Upper lobe of left lung (tissue), 6 donors: ENCODE data around the gene SCN1B. TPM values are rescaled to one million over a fixed set of nuclear protein-coding genes. Genes with fewer than 3 reads are reported as not detected.

ENCODE experiments used
- ATAC-seq, 2 donors: fragments of 200-7000 bp; cut with Tn5 transposase; one replicate each; pipeline ENCODE4 v1.9.1; 2022; ENCODE audit warnings: mild to moderate bottlenecking in 2 of 2, moderate library complexity in 2 of 2; ENCODE audit not compliant: low FRiP score in 2 of 2
- DNase-seq, 2 donors: peaks; one replicate each; pipeline ENCODE4 v3.0.0-alpha.2; 2019 to 2020
- H3K27ac ChIP-seq, 4 donors: fragments of 200-600 bp; sonication (generic); one replicate each; pipeline ENCODE4 v1.5.1; 2016 to 2019
- H3K27me3 ChIP-seq, 4 donors: fragments of 200-600 bp; sonication (generic); one replicate each; pipeline ENCODE4 v1.5.1; 2017 to 2019
- H3K36me3 ChIP-seq, 4 donors: fragments of 200-600 bp; sonication (generic); one replicate each; pipeline ENCODE4 v1.5.1; 2016 to 2019
- H3K4me1 ChIP-seq, 4 donors: fragments of 200-600 bp; sonication (generic); one replicate each; pipeline ENCODE4 v1.5.1; 2018 to 2019
- H3K4me3 ChIP-seq, 4 donors: fragments of 200-600 bp; sonication (generic); one replicate each; pipeline ENCODE4 v1.5.1; 2017 to 2019; ENCODE audit warnings: mild to moderate bottlenecking in 2 of 4, moderate library complexity in 1 of 4
- H3K9me3 ChIP-seq, 4 donors: fragments of 200-600 bp; sonication (generic); one replicate each; pipeline ENCODE4 v1.5.1; 2018 to 2019
- EP300 ChIP-seq, 4 donors: sonication (generic); formaldehyde crosslinking; IDR thresholded peaks; one replicate each; pipeline ENCODE4 v1.5.1; 2017; ENCODE audit warnings: antibody characterized with exemption in 4 of 4, control low read depth in 2 of 4
- POLR2A ChIP-seq, 4 donors: fragments of 450-650 bp; IDR thresholded peaks; one replicate each; pipeline ENCODE4 v1.5.1; 2016 to 2017; ENCODE audit warnings: antibody characterized with exemption in 4 of 4, mild to moderate bottlenecking in 2 of 4
- POLR2AphosphoS5 ChIP-seq, 2 donors: sonication (generic); formaldehyde crosslinking; IDR thresholded peaks; one replicate each; pipeline ENCODE4 v1.5.1; 2017; ENCODE audit warnings: antibody characterized with exemption in 2 of 2
- WGBS, 2 donors: methylation state at CpG; one replicate each; pipeline ENCODE4 v1.1.5; 2017 to 2018; 5-methylcytosine and 5-hydroxymethylcytosine counted together
- total RNA-seq, 6 donors: library from RNA; depleted of rRNA in 4 of 6; stranded (reverse); fragments of >200 nt in 4 of 6; gene quantifications; one replicate each; pipeline versions ENCODE4 v1.1.0 to v1.2.1, GENCODE V29; 2016 to 2021
- TF ChIP-seq, protein P1 (sequence below), 6 experiments: fragments of 450-650 bp in 4 of 6; fragments of 200-600 bp in 2 of 6; sonication (generic) in 2 of 6; IDR thresholded peaks; one replicate each; pipeline ENCODE4 v1.5.1; 2016 to 2019; ENCODE audit warnings: antibody characterized with exemption in 6 of 6
- donor health status: DM: no; HTN: no; CAD: no; lungs with moderate emphysema.
- donor health status: DM: no; HTN: yes; CAD: no; lungs with severe emphysema.

SCN1B gene
- total RNA-seq, 6 donors from 2014 or later, result 2.9 to 13.1 (median 6.9) TPM

DNA sequence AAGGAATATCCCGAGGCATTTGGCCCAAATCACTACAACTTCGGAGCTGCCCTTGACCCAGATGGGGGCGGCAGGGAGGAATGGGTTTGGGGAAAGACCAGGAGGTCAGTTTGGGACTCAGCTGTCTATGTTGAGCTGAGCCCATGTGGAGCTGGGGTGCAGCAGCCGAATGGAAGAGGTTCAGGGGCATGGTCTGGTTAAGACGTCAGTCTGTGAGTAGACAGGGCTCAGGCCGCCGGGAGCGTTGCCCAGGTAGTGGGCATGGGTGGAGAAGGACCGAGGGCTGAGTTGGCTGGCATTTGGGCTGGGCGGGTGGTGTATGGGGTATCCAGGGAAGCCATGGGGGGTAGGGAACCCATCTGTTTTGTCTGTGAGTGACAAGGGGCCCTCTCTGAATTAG is 9.3 kb upstream of the SCN1B start:
- Histone ChIP-seq H3K4me3 (no peak overlapping the region), H3K27me3 (no peaks in the 10 kb centered on the region), H3K27ac (no peak overlapping the region), H3K36me3 (peaks cover 50 to 100% (median 99%) of the 10 kb centered on the region in 4 donors), H3K9me3 (no peaks in the 10 kb centered on the region), H3K4me1 (peaks cover 0 to 6% (median 3%) of the 10 kb centered on the region in 4 donors)
- WGBS, 2 donors, result 93 to 95% methylated on average over 10 of the region's 10 CpGs
- TF ChIP-seq EP300 (IDR thresholded peaks at IDR 0.05) (no peak), POLR2A (IDR thresholded peaks at IDR 0.05) (no peak), POLR2AphosphoS5 (IDR thresholded peaks at IDR 0.05) (no peak)
- TF ChIP-seq, protein P1, sequence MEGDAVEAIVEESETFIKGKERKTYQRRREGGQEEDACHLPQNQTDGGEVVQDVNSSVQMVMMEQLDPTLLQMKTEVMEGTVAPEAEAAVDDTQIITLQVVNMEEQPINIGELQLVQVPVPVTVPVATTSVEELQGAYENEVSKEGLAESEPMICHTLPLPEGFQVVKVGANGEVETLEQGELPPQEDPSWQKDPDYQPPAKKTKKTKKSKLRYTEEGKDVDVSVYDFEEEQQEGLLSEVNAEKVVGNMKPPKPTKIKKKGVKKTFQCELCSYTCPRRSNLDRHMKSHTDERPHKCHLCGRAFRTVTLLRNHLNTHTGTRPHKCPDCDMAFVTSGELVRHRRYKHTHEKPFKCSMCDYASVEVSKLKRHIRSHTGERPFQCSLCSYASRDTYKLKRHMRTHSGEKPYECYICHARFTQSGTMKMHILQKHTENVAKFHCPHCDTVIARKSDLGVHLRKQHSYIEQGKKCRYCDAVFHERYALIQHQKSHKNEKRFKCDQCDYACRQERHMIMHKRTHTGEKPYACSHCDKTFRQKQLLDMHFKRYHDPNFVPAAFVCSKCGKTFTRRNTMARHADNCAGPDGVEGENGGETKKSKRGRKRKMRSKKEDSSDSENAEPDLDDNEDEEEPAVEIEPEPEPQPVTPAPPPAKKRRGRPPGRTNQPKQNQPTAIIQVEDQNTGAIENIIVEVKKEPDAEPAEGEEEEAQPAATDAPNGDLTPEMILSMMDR (IDR thresholded peaks at IDR 0.05), result no peak
- ATAC-seq (no peak), DNase-seq (no peak)

DNA sequence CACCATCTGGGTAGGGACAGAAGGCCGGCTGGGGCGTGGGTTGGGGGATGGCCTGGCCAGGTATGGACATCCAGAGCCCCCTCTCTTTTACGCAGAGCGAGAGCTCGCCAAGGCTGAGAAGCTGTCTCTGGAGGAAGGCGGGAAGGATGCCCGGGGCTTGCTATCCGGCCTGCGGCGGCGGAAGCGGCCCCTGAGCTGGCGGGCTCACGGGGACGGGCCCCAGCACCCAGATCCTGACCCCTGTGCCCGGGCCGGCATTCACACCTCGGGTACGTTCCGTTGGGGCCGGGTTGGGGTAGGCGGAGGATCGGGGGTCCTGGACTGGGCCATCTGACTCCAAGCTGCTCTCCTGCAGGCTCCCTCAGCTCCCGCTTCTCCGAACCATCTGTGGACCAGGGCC is 8.7 kb upstream of the SCN1B start:
- no peak for ATAC-seq
- no peak for TF ChIP-seq POLR2AphosphoS5 (IDR thresholded peaks at IDR 0.05)
- no peak for TF ChIP-seq EP300 (IDR thresholded peaks at IDR 0.05)
- TF ChIP-seq POLR2A (IDR thresholded peaks at IDR 0.05), result no peak
- TF ChIP-seq, protein P1 (IDR thresholded peaks at IDR 0.05), result no peak
- no peaks in the 10 kb centered on the region for H3K9me3 ChIP-seq
- H3K27ac ChIP-seq, result no peak overlapping the region
- DNase-seq, result peak in 1 of 2 donors; percentile 78
- WGBS, 2 donors, result 96 to 100% methylated on average over 2 to 20 of the region's 25 CpGs
- H3K27me3 ChIP-seq, result no peaks in the 10 kb centered on the region
- H3K4me1 ChIP-seq, result peaks cover 0 to 6% (median 3%) of the 10 kb centered on the region in 4 donors
- no peak overlapping the region for H3K4me3 ChIP-seq
- peaks cover 52 to 100% (median 99%) of the 10 kb centered on the region in 4 donors for H3K36me3 ChIP-seq

DNA sequence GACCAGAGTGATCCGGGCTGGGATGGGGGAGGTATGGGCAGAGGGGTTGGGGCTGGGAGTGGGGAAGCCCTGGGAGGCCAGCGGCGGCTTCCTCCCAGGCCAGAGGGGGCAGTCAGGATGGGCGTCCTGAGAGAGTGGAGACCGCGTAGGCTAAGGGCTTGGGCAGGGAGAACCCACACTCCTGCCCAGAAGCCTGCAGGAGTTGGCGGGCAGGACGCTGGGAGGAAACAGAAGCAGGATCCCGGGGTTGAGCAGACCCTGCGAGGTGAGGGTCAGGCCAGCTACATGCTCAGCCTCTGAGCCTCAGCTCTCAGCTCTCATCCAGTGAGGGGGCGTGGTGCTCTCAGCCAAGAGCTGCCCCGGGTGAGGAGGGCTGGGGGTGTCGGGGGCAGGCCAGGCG is 7.8 kb upstream of the SCN1B start:
- no peak for ATAC-seq
- Histone ChIP-seq H3K9me3 (no peaks in the 10 kb centered on the region), H3K27ac (peak overlapping the region in 1 of 4 donors; percentile 23), H3K4me3 (no peak overlapping the region), H3K27me3 (no peaks in the 10 kb centered on the region), H3K36me3 (peaks cover 50 to 100% (median 96%) of the 10 kb centered on the region in 4 donors), H3K4me1 (peaks cover 0 to 6% (median 2%) of the 10 kb centered on the region in 4 donors)
- TF ChIP-seq, protein P1 (IDR thresholded peaks at IDR 0.05), result no peak
- no peak for TF ChIP-seq POLR2A (IDR thresholded peaks at IDR 0.05)
- TF ChIP-seq POLR2AphosphoS5 (IDR thresholded peaks at IDR 0.05), result no peak
- no peak for TF ChIP-seq EP300 (IDR thresholded peaks at IDR 0.05)
- WGBS, 2 donors, result 84 to 90% methylated on average over 10 to 14 of the region's 14 CpGs
- DNase-seq, result no peak

DNA sequence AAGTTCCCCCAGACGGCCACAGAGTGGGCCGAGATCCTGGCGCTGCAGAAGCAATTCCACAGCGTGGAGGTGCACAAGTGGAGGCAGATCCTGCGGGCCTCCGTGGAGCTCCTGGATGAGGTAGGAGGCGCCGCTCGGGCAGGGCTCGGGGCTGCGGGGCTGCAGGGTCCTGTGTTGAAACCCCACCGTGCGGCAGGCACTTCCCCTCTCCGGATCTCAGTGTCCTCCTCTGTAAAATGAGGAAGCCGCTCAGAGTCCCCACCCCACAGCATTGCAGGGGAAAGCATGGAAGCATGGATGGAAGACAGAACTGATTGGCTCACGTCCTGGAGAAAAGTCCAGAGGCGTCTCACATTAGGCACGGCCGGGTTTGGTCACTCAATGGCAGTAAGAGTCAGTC is 6.8 kb upstream of the SCN1B start:
- Histone ChIP-seq H3K4me1 (peaks cover 0 to 6% (median 2%) of the 10 kb centered on the region in 4 donors), H3K4me3 (no peak overlapping the region), H3K27ac (peak overlapping the region in 1 of 4 donors; percentile 10), H3K9me3 (no peaks in the 10 kb centered on the region), H3K27me3 (no peaks in the 10 kb centered on the region), H3K36me3 (peaks cover 47 to 100% (median 94%) of the 10 kb centered on the region in 4 donors)
- TF ChIP-seq EP300 (IDR thresholded peaks at IDR 0.05) (no peak), POLR2AphosphoS5 (IDR thresholded peaks at IDR 0.05) (no peak), POLR2A (IDR thresholded peaks at IDR 0.05) (no peak)
- TF ChIP-seq, protein P1 (IDR thresholded peaks at IDR 0.05), result no peak
- DNase-seq, result peak in 1 of 2 donors; percentile 73
- 78 to 86% methylated on average over 8 to 19 of the region's 19 CpGs for WGBS, 2 donors
- peak; percentile 1 to 31 for ATAC-seq

DNA sequence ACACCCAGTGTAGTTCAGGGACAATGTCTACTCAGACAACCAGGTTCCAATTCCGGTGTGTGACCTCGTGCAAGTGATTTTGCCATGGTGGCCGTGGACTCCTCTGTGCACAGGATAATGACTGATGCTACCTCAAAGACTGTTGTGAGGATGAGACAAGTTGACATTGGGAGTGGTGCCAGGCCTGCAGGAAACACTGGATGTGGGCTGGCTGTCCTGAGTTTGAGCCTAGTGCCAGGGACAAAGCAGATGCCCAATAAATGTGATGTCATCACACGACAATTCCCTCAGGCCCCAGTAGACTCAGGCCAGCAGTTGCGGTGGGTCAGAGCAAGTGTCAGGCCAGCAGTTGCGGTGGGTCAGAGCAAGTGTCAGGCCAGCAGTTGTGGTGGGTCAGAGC is 6.2 kb upstream of the SCN1B start:
- Histone ChIP-seq H3K27me3 (no peaks in the 10 kb centered on the region), H3K36me3 (peaks cover 41 to 94% (median 88%) of the 10 kb centered on the region in 4 donors), H3K4me3 (no peak overlapping the region), H3K4me1 (peaks cover 0 to 6% (median 2%) of the 10 kb centered on the region in 4 donors), H3K9me3 (no peaks in the 10 kb centered on the region), H3K27ac (no peak overlapping the region)
- no peak for DNase-seq
- WGBS, 2 donors, result 63 to 84% methylated on average over 4 to 6 of the region's 6 CpGs
- no peak for TF ChIP-seq EP300 (IDR thresholded peaks at IDR 0.05)
- TF ChIP-seq POLR2A (IDR thresholded peaks at IDR 0.05), result no peak
- TF ChIP-seq, protein P1 (IDR thresholded peaks at IDR 0.05), result no peak
- no peak for TF ChIP-seq POLR2AphosphoS5 (IDR thresholded peaks at IDR 0.05)
- no peak for ATAC-seq
